WI38 (cell line): ENCODE data around the gene FLYWCH1.

Experiments
- H3K4me3 ChIP-seq: 2 replicates; pipeline ENCODE4 v1.5.1; 2011; ENCODE audit warnings: low read depth, mild to moderate bottlenecking, control low read depth, low read length
- TF ChIP-seq, protein P1 (sequence below): IDR thresholded peaks from 2 replicates; pipeline ENCODE4 v1.5.1; 2012; ENCODE audit warnings: low read depth, mild to moderate bottlenecking, control low read depth, low read length

The FLYWCH1 gene

GRCh38 chr16:2973093-2973492, 61.4 kb downstream of the FLYWCH1 start:
- no peak overlapping the region for H3K4me3 ChIP-seq
- TF ChIP-seq, protein P1, sequence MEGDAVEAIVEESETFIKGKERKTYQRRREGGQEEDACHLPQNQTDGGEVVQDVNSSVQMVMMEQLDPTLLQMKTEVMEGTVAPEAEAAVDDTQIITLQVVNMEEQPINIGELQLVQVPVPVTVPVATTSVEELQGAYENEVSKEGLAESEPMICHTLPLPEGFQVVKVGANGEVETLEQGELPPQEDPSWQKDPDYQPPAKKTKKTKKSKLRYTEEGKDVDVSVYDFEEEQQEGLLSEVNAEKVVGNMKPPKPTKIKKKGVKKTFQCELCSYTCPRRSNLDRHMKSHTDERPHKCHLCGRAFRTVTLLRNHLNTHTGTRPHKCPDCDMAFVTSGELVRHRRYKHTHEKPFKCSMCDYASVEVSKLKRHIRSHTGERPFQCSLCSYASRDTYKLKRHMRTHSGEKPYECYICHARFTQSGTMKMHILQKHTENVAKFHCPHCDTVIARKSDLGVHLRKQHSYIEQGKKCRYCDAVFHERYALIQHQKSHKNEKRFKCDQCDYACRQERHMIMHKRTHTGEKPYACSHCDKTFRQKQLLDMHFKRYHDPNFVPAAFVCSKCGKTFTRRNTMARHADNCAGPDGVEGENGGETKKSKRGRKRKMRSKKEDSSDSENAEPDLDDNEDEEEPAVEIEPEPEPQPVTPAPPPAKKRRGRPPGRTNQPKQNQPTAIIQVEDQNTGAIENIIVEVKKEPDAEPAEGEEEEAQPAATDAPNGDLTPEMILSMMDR, result no peak

GRCh38 chr16:2973605-2974318, 62.0 kb downstream of the FLYWCH1 start:
- TF ChIP-seq, protein P1, result no peak
- H3K4me3 ChIP-seq, result no peak overlapping the region

- TF ChIP-seq, protein P1, result no peak
Measured at GRCh38 chr16:2974319-2975056, 62.8 kb downstream of the FLYWCH1 start.

DNA sequence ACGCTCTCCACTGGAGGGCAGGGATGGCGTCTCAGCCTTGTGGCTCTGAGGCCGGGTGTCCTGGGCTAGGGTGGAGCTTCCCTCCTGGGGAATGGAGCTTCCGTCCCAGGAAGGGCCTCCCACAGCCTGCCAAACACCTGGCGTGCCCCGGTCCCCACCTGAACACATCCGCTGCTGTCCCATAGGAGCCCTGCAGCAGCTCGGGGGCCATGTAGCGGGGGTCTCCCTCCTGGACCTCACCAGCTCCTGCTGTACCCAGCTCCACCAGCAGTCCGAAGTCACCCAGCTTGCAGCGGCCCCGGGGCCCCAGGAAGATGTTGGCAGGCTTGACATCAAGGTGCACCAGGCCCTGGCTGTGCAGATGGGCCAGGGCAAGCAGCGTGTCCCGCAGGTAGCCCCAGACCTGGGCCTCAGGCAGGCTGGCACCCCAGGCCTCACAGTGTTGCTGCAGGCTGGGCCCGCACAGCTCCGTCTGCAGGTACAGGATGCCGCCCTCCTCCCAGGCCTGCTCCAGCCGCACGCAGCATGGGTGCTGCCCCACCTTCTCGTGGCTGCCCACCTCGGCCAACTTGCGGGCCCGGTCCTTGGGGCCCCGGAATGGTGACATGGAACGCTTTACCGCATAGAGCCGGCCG, 63.5 kb downstream of the FLYWCH1 start:
- TF ChIP-seq, protein P1, result no peak
- no peak overlapping the region for H3K4me3 ChIP-seq

More at GRCh38 chr16:2974319-2975056, 62.8 kb downstream of the FLYWCH1 start:
- H3K4me3 ChIP-seq, result no peak overlapping the region

DNA sequence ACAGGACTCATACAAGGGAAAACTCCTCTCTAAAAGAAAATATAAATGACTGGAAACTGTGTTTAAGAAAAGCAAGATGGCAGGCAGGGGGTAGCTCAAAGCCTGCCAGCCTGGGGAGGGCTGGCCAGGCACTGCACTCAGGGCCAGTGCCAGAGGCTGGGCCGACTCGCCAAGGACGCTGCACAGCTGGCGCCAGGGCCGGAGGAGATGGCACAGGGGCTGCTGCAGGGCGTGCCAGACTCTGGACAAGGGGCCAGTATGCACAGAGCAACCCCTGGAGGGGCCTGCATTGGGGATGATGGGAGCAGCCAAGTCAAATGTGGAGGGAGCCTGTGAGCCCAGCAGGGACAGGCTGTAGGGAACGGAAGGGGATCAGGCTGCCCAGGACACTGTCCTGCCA, 64.5 kb downstream of the FLYWCH1 start:
- TF ChIP-seq, protein P1, result no peak
- no peak overlapping the region for H3K4me3 ChIP-seq

DNA sequence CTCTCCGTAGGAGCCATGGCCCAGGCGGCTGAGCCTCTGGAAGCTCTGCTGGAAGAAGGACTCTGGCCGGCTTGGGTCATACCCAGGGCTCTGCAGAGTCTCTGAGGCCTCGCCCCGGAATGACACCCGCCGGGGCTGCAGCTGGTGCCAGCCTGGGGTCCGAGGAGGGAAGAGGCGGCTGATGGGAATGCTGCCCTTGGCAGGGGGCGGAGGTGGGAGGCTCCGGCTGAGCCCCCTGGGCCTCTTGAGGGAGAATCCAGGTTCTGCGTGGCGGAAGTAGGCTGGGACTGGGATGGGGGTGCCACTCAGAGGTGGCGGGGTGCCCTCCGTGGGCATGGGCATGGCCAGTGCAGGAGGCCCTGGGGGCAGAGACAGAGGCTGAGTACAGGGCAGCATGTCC, 64.9 kb downstream of the FLYWCH1 start:
- no peak overlapping the region for H3K4me3 ChIP-seq
- TF ChIP-seq, protein P1, result no peak

GRCh38 chr16:2977440-2977839, 65.7 kb downstream of the FLYWCH1 start:
- no peak overlapping the region for H3K4me3 ChIP-seq
- TF ChIP-seq, protein P1, result no peak
